BE2C (cell line): ENCODE measurements around the gene PPM1L.

Source experiments
- DNase-seq: peaks from one replicate; pipeline ENCODE4 v3.0.0-alpha.2; 2020
- H3K27me3 ChIP-seq: fragments of 250-450 bp; sonication (Bioruptor Pico); 2 replicates; pipeline ENCODE4 v1.5.1; 2020; ENCODE audit warnings: mild to moderate bottlenecking
- H3K36me3 ChIP-seq: fragments of 250-450 bp; sonication (Bioruptor Pico); 2 replicates; pipeline ENCODE4 v1.5.1; 2020; ENCODE audit warnings: mild to moderate bottlenecking
- H3K4me1 ChIP-seq: fragments of 250-450 bp; sonication (Bioruptor Pico); 2 replicates; pipeline ENCODE4 v1.5.1; 2020
- H3K4me3 ChIP-seq: 2 replicates; pipeline ENCODE4 v1.5.1; 2011; ENCODE audit warnings: low read depth, low read length
- H3K9me3 ChIP-seq: fragments of 250-450 bp; sonication (Bioruptor Pico); 2 replicates; pipeline ENCODE4 v1.5.1; 2020
- CTCF ChIP-seq: IDR thresholded peaks from 2 replicates; pipeline ENCODE4 v1.5.1; 2012; ENCODE audit warnings: mild to moderate bottlenecking, low read depth, low read length

The PPM1L gene

DNA sequence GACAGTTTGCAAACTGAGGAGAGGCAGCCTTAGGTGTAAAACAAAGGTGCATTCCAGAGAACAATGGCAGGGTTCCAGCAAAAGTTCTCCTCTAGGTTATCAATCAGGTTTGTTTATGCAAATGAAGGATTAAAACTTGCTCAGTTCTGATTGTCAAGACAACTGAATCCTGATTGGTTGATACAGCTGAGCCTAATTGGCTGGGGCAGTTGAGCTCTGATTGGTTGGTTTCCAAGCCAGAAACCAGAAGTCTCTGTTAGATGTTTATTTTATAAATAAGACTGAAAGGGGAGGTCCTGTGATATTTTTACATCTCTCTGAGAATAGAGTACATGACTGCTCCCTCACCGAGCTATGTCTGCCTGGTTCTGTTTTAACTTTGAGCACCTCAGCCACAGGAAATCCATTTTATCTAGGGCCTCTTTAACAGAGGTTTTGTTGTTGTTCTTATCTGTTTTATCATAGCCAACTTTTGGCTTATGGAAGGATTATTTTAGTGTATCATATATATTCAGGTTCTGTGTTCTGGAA, 37.8 kb downstream of the PPM1L start:
- DNase-seq = no peak
- no peaks in the 10 kb centered on the region for H3K36me3 ChIP-seq
- no peaks in the 10 kb centered on the region for H3K4me1 ChIP-seq
- no peak for TF ChIP-seq CTCF
- H3K27me3 ChIP-seq = no peaks in the 10 kb centered on the region
- no peaks in the 10 kb centered on the region for H3K9me3 ChIP-seq
- H3K4me3 ChIP-seq = no peak overlapping the region

DNA sequence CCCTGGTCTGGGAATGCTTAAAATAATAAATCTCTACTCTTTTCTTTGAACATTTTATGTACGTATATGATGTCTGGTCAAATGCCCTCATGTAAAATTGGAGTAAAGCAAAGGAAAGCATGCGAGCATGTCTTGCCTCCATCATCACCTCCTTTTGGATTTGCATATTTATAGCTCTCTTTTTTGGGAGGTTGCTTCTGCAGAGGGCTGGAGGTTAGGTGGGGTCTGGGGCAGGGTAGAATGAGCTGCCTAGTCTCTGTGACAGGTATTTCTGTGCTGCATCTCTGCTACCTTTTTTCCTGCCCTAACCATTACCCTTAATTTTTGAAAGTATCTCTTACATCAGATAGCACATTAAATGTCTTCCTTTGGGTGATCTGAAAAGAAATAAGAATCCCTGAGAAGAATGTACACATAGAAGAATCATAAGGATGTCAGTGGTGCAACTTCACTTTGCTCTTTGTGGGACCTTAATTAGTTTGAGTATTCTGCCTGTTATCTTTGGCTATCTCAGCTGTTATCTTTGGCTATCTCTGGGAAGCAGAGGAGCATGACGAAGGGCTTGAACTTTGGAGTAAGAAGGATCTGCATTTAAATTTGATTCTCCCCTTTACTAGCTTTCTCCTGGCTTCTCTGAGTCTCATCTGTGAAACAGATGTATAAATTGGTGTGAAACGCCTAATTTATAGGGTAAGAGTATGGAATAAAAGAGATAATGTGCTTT, 40.2 kb downstream of the PPM1L start:
- H3K36me3 ChIP-seq = no peaks in the 10 kb centered on the region
- no peaks in the 10 kb centered on the region for H3K9me3 ChIP-seq
- H3K27me3 ChIP-seq = no peaks in the 10 kb centered on the region
- DNase-seq = no peak
- peaks cover 7% of the 10 kb centered on the region for H3K4me1 ChIP-seq
- no peak for TF ChIP-seq CTCF
- H3K4me3 ChIP-seq = no peak overlapping the region

GRCh38 chr3:160796813-160797164, 40.8 kb downstream of the PPM1L start:
- DNase-seq = no peak
- H3K4me3 ChIP-seq = no peak overlapping the region
- H3K36me3 ChIP-seq = no peaks in the 10 kb centered on the region
- H3K9me3 ChIP-seq = no peaks in the 10 kb centered on the region
- no peaks in the 10 kb centered on the region for H3K27me3 ChIP-seq
- H3K4me1 ChIP-seq = peaks cover 8% of the 10 kb centered on the region
- TF ChIP-seq CTCF = no peak

DNA sequence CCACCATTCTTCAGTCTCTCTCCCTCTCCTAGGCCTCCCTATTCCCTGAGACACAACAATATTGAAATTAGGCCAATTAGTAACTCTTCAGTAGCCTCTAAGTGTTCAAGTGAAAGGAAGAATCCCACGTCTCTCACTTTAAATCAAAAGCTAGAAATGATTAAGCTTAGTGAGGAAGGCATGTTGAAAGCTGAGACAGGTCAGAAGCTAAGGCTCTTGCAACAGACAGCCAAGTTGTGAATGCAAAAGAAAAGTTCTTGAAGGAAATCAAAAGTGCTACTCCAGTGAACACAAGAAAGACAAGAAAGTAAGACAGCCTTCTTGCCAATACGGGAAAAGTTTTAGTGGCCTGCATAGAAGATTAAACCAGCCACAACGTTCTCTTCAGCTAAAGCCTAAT, 41.3 kb downstream of the PPM1L start:
- DNase-seq = no peak
- H3K9me3 ChIP-seq = no peaks in the 10 kb centered on the region
- no peak for TF ChIP-seq CTCF
- no peaks in the 10 kb centered on the region for H3K27me3 ChIP-seq
- peaks cover 12% of the 10 kb centered on the region for H3K4me1 ChIP-seq
- H3K4me3 ChIP-seq = no peak overlapping the region
- H3K36me3 ChIP-seq = no peaks in the 10 kb centered on the region

- Histone ChIP-seq H3K9me3 (no peaks in the 10 kb centered on the region), H3K4me1 (peaks cover 22% of the 10 kb centered on the region), H3K36me3 (no peaks in the 10 kb centered on the region), H3K27me3 (no peaks in the 10 kb centered on the region), H3K4me3 (no peak overlapping the region)
- no peak for TF ChIP-seq CTCF
- no peak for DNase-seq
Observed at GRCh38 chr3:160801386-160802118, 45.5 kb downstream of the PPM1L start.

- Histone ChIP-seq H3K36me3 (no peaks in the 10 kb centered on the region), H3K9me3 (no peaks in the 10 kb centered on the region), H3K27me3 (no peaks in the 10 kb centered on the region), H3K4me1 (peaks cover 41% of the 10 kb centered on the region), H3K4me3 (no peak overlapping the region)
- peak; percentile 66 for DNase-seq
- TF ChIP-seq CTCF = no peak
Observed at GRCh38 chr3:160804762-160805161, 48.7 kb downstream of the PPM1L start.
